Hepatocyte (in vitro differentiated cells): ENCODE results near the gene MARCOL. TPM values are rescaled to one million over a fixed set of nuclear protein-coding genes. Genes with fewer than 3 reads are reported as not detected.

Experiments
- DNase-seq: peaks from one replicate; pipeline ENCODE4 v3.0.0-alpha.2; 2016; ENCODE audit warnings: low spot score
- H2AFZ ChIP-seq: fragments of 200-600 bp; sonication (generic); 2 replicates; pipeline ENCODE4 v1.6.0; 2016; ENCODE audit warnings: antibody characterized with exemption, mild to moderate bottlenecking
- H3K27ac ChIP-seq: fragments of 200-600 bp; sonication (generic); 2 replicates; pipeline ENCODE4 v1.5.1; 2016; ENCODE audit warnings: mild to moderate bottlenecking
- H3K27me3 ChIP-seq: fragments of 200-600 bp; sonication (generic); 2 replicates; pipeline ENCODE4 v1.6.1; 2016
- H3K36me3 ChIP-seq: fragments of 200-600 bp; sonication (generic); replicated peaks from 2 replicates; pipeline ENCODE4 v1.5.1; 2016; ENCODE audit warnings: low read depth; ENCODE audit not compliant: insufficient read depth
- H3K4me1 ChIP-seq: fragments of 200-600 bp; sonication (generic); 2 replicates; pipeline ENCODE4 v1.5.1; 2016; ENCODE audit warnings: mild to moderate bottlenecking, moderate library complexity; ENCODE audit not compliant: insufficient read depth
- H3K4me2 ChIP-seq: fragments of 200-600 bp; sonication (generic); 2 replicates; pipeline ENCODE4 v1.6.0; 2016
- H3K4me3 ChIP-seq: fragments of 200-600 bp; sonication (generic); 2 replicates; pipeline ENCODE4 v1.5.1; 2016; ENCODE audit warnings: mild to moderate bottlenecking
- H3K79me2 ChIP-seq: fragments of 200-600 bp; sonication (generic); 2 replicates; pipeline ENCODE4 v1.6.0; 2017; ENCODE audit warnings: mild to moderate bottlenecking
- H3K9me2 ChIP-seq: fragments of 200-600 bp; sonication (generic); replicated peaks from 2 replicates; pipeline ENCODE4 v1.6.0; 2017; ENCODE audit warnings: mild to moderate bottlenecking; ENCODE audit not compliant: insufficient read depth
- H3K9me3 ChIP-seq: fragments of 200-600 bp; sonication (generic); 2 replicates; pipeline ENCODE4 v1.5.1; 2016; ENCODE audit warnings: low read depth, mild to moderate bottlenecking
- H4K20me1 ChIP-seq: fragments of 200-600 bp; sonication (generic); 2 replicates; pipeline ENCODE4 v1.6.0; 2016; ENCODE audit warnings: mild to moderate bottlenecking; ENCODE audit not compliant: insufficient read depth, poor library complexity, severe bottlenecking
- EZH2 ChIP-seq: fragments of 200-600 bp; sonication (generic); IDR thresholded peaks from 2 replicates; pipeline ENCODE4 v1.6.1; 2016; ENCODE audit warnings: antibody characterized with exemption, mild to moderate bottlenecking, borderline replicate concordance
- EZH2phosphoT487 ChIP-seq: fragments of 200-600 bp; sonication (generic); IDR thresholded peaks from one replicate; pipeline ENCODE4 v1.6.1; 2018; ENCODE audit warnings: antibody characterized with exemption, mild to moderate bottlenecking, low read depth, moderate library complexity; ENCODE audit not compliant: unreplicated experiment, severe bottlenecking
- WGBS: methylation state at CpG from one replicate; pipeline ENCODE4 v1.1.6; 2016; ENCODE audit warnings: low lambda C conversion rate; ENCODE audit errors: missing lambda C conversion rate; 5-methylcytosine and 5-hydroxymethylcytosine counted together
- polyA plus RNA-seq: library from polyadenylated mRNA; unstranded; fragments of >200 nt; fragmentation: Nextera tagmentation; extraction: Ambion mirVana; gene quantifications from 2 replicates; pipeline ENCODE4 v1.2.1, GENCODE V29; 2016
- total RNA-seq: library from RNA; depleted of rRNA; stranded (reverse); fragments of >200 nt; gene quantifications from 2 replicates; pipeline ENCODE4 v1.2.3, GENCODE V29; 2014
- TF ChIP-seq, protein P1 (sequence below): fragments of 200-600 bp; sonication (generic); IDR thresholded peaks from 2 replicates; pipeline ENCODE4 v1.5.1; 2016; ENCODE audit warnings: antibody characterized with exemption, mild to moderate bottlenecking; ENCODE audit not compliant: poor library complexity

The MARCOL gene
- total and polyA plus RNA-seq, 2 experiments from 2014 or later, result not detected

DNA sequence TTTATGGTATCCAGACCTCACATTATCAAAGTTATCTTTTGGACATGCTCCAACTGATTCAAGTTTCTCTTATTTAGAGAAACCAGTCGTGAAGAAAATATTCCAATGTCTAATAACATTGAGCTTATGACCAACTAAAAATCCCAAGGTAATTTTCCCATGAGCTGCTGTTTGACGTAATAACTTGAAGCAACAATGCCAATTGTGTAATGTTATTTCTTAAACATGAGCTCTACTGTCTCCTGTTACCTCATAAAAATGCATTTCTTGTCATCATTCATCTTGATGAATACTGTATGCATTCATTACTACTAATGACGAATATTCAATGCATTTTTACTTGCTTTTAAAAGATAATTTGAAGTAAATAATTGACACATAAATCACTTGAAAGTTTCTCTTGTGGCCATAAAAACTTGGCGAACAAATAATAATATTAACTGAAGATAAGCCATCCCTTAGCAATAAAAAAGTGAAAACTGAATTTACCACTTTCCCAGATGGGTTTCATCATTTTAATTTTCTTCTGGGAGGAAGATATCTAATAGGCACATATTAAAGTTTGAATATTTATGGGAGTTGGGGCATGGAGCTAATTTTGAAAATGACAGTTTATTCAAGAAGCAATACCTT lies 424 bp upstream of the MARCOL start:
- Histone ChIP-seq H3K4me3 (no peak overlapping the region), H4K20me1 (no peaks in the 10 kb centered on the region), H2AFZ (no peak overlapping the region), H3K79me2 (no peaks in the 10 kb centered on the region), H3K4me2 (no peak overlapping the region), H3K36me3 (no peaks in the 10 kb centered on the region), H3K9me3 (no peaks in the 10 kb centered on the region), H3K27ac (no peak overlapping the region), H3K9me2 (no peaks in the 10 kb centered on the region), H3K27me3 (peaks cover 3% of the 10 kb centered on the region), H3K4me1 (no peaks in the 10 kb centered on the region)
- WGBS, result 49% methylated on average over 4 of the region's 4 CpGs
- TF ChIP-seq, protein P1, sequence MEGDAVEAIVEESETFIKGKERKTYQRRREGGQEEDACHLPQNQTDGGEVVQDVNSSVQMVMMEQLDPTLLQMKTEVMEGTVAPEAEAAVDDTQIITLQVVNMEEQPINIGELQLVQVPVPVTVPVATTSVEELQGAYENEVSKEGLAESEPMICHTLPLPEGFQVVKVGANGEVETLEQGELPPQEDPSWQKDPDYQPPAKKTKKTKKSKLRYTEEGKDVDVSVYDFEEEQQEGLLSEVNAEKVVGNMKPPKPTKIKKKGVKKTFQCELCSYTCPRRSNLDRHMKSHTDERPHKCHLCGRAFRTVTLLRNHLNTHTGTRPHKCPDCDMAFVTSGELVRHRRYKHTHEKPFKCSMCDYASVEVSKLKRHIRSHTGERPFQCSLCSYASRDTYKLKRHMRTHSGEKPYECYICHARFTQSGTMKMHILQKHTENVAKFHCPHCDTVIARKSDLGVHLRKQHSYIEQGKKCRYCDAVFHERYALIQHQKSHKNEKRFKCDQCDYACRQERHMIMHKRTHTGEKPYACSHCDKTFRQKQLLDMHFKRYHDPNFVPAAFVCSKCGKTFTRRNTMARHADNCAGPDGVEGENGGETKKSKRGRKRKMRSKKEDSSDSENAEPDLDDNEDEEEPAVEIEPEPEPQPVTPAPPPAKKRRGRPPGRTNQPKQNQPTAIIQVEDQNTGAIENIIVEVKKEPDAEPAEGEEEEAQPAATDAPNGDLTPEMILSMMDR, result no peak
- TF ChIP-seq EZH2, result no peak
- TF ChIP-seq EZH2phosphoT487, result no peak
- peak; percentile 15 for DNase-seq

DNA sequence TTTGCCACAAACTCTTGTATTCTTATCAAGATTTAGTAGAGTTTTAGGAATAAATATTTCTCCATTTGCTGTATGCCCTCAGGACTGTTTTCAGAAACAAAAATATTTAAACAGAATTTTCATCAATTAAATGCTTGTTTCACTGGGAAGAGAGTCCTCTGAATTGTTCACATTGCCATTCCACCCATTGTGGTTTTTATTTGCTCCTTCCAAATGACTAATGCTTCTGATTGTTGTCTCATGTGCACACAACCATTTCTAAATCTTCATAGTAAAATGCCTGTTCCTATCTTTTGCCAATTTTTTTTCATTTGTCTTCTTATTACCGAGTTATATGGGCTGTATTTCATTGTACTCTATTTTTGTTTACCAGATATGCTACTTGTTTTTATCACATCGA lies 10.6 kb downstream of the MARCOL start:
- Histone ChIP-seq H3K9me2 (no peaks in the 10 kb centered on the region), H3K4me1 (no peaks in the 10 kb centered on the region), H3K27me3 (no peaks in the 10 kb centered on the region), H3K79me2 (no peaks in the 10 kb centered on the region), H3K36me3 (no peaks in the 10 kb centered on the region), H3K4me3 (no peak overlapping the region), H3K27ac (no peak overlapping the region), H3K9me3 (no peaks in the 10 kb centered on the region), H3K4me2 (no peak overlapping the region), H4K20me1 (no peaks in the 10 kb centered on the region), H2AFZ (no peak overlapping the region)
- WGBS, result 86% methylated on average over 2 of the region's 2 CpGs
- no peak for DNase-seq
- TF ChIP-seq EZH2 (no peak), EZH2phosphoT487 (no peak)
- TF ChIP-seq, protein P1, result no peak

DNA sequence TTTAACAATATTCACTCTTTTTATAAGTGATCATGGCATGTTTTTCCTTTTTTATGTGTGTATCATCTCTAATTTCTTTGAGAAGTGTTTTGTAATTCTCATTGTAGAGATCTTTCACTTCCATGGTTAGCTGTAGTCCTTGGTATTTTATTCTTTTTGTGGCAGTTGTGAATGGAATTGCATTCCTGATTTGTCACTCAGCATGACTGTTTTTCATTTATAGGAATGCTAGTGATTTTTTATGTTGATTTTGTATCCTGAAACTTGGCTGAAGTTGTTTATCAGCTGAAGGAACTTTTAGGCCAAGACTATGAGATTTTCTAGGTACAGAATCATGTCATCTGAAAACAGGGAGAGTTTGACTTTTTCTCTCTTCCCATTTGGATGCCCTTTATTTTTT lies 17.1 kb downstream of the MARCOL start:
- Histone ChIP-seq H3K27me3 (no peaks in the 10 kb centered on the region), H3K36me3 (no peaks in the 10 kb centered on the region), H3K4me1 (no peaks in the 10 kb centered on the region), H3K79me2 (no peaks in the 10 kb centered on the region), H3K9me3 (no peaks in the 10 kb centered on the region), H3K27ac (no peak overlapping the region), H3K4me3 (no peak overlapping the region), H3K9me2 (no peaks in the 10 kb centered on the region), H2AFZ (no peak overlapping the region), H3K4me2 (no peak overlapping the region), H4K20me1 (no peaks in the 10 kb centered on the region)
- DNase-seq, result no peak
- TF ChIP-seq, protein P1, result no peak
- TF ChIP-seq EZH2 (no peak), EZH2phosphoT487 (no peak)

DNA sequence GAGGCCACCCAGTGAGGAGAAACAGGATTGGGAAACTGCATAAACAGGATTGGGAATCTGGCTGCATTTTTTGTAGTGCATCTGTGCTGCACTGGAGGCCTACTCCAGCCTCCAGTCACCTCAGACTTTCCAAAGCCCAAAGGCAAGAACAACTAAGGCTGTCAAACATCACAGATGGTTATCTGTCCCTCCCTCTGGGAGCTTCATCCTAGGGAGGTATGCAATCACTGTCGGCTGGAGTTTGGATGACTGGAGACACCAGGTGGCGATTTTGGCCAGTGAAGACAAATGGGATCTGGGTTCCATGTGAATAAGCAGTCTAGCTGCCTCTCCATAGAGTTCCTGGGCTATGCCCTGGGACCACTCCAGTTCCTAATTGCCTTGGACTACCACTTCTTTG lies 21.0 kb downstream of the MARCOL start:
- H3K4me2 ChIP-seq, result no peak overlapping the region
- H3K27me3 ChIP-seq, result no peaks in the 10 kb centered on the region
- no peak for DNase-seq
- H3K36me3 ChIP-seq, result no peaks in the 10 kb centered on the region
- H4K20me1 ChIP-seq, result no peaks in the 10 kb centered on the region
- TF ChIP-seq, protein P1, result no peak
- no peak for TF ChIP-seq EZH2phosphoT487
- no peak for TF ChIP-seq EZH2
- H3K9me3 ChIP-seq, result no peaks in the 10 kb centered on the region
- no peaks in the 10 kb centered on the region for H3K79me2 ChIP-seq
- H2AFZ ChIP-seq, result no peak overlapping the region
- H3K4me3 ChIP-seq, result no peak overlapping the region
- 78% methylated on average over 2 of the region's 2 CpGs for WGBS
- H3K27ac ChIP-seq, result no peak overlapping the region
- H3K9me2 ChIP-seq, result no peaks in the 10 kb centered on the region
- H3K4me1 ChIP-seq, result no peaks in the 10 kb centered on the region
